HUDEP-2 (cell line): Measurements from ENCODE around the gene FGF23.

ENCODE experiments used
- DNase-seq, 76 experiments: peaks; one replicate each; lab custom pipeline; 2025; ENCODE audit not compliant: unreplicated experiment in 76 of 76; lab: John Stamatoyannopoulos, UW

Gene FGF23

DNA sequence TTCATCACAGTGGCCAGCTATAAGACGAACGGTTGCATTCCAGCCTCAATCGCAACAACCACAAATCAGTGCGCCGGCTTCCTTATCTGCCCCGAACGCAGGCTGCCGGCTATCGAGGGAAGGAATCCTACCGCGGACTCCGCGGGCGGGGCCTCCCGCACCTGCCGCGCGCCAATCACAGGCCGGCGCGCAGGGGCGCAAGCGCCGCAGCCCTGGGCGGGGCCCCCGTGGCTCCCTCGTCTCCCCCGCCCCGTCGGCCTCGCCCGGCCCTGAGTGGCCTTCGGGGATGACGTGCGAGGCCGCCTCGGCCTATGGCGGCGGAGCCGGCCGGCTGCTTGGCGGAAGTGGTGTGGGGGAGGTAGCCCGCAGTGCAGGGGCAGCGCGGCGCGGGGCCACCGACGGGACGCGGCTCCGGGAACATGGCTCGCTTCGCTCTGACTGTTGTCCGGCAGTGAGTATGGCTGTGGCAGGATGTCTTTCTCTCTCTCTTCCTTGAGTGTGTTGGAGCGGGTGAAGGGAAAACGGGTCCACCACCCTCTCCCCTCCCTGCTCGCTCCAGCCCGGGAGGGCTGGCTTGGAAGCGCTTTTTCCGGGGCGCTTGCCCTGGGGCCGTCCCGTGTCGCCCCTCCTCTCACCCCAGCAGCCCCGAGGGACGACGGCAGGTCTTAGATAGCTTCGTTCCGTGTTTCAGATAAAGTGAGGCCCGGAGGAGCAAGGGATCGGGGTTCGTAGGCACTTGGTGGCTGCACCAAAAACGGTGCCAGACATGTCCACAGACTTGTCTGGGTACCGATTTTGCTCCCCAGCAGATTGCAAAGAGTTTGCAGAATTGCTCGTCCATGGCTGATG lies 58.4 kb downstream of the FGF23 start, which contains the start of gene TIGAR:
TSS of gene TIGAR (plus strand) at position 361 of the 849 bp plus-strand sequence. CDS start at position 420, 59 bp downstream.
- DNase-seq, result peak in 73 of 76 experiments; percentile 24 to 91 (median 76)

GRCh38 chr12:4320497-4320852 lies 59.0 kb downstream of the FGF23 start:
- DNase-seq, result no peak
